ENCODE data around the gene NUDCD3.
A peak's percentile ranks its signal among the peaks of the same experiment; 100 is the strongest.

Gene NUDCD3

DNA sequence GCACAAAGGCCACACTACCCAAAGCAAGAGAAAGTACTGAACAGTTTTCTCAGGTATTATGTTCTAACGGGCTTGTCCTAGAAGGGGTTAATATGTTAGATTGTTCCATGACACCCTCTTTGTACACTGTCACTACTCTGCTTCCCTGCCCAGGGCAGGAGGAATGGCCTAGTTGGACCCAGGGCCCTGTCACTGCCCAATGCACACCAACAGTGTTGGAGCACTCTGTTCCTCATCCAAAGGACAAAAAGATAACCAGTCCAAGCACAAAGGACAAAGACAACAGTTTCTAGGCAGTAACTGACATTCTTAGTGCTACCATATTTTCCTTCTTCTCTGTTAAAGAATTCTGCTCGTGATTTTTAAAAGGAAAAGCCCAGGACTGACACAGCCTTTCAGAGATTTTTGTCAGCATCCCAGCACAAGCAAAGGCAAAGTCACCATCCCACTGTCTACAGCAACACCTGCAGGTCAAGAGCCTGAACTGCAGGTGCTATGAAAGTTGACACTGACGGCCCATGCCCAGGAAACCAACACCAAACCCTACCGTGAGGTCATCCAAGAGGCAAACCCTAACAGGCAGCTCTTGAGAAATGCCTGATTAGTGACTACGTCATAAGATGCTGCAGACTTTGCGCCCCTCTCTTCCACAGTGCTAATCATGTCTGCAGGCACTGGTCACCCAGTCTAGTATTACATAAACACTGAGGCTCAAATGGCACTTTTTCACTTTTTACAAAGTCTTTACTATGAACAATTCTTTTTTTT is 13.2 kb downstream of the NUDCD3 start:
- peak; percentile 29 for DNase-seq

DNA sequence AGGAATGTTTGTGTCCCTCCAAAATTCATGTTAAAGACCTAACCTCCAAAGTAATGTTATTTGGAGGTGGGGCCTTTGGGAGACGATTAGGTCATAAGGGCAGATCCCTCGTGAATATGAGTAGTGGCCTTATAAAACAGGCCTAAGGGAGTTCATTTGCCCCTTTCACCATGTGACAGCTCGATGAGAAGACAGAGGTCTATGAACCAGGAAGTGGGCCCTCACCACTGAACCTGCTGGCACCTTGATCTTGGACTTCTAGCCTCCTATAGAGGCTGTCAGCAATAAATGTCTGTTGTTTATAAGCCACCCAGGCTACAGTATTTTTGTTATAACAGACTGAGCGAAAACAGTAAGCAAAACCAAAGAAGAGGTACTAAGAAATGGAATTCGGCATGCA is 14.1 kb downstream of the NUDCD3 start:
- no peak for DNase-seq

DNA sequence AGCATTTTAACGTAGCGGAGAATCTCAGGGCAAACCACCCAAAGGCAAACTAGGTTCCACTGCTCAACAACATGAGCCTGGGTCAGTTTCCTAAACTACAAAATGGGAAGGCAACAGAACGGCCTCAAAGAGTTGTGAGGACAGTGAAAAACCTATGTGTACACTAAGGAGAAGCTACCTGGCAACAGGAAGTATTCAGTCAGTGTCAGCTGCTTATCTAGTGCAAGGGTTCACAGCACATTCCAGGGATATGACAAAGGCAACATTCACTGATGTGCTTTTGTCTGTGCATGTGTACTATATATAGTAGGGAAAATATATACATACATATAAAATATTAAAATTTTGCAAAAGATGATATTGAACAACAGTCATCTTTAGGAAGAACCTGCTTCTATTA is 17.2 kb downstream of the NUDCD3 start:
- DNase-seq, result no peak

DNA sequence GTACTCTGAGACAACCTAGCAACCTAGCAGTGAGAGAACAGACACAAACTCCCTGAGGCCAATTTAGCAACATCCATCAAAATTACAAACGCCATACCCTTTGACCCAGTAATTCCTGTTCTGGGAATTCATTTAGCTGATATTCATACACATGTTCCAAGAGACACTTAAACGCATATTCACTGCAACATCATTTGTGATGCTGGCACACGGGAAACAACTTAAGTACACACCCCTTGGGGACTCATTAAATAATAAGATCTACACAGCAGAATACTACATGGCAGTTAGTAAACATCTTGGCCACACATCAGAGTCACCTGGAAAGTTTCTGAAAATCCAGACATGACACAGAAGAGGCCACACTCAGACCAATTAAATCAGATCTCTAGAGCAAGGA is 17.6 kb downstream of the NUDCD3 start:
- no peak for DNase-seq

DNA sequence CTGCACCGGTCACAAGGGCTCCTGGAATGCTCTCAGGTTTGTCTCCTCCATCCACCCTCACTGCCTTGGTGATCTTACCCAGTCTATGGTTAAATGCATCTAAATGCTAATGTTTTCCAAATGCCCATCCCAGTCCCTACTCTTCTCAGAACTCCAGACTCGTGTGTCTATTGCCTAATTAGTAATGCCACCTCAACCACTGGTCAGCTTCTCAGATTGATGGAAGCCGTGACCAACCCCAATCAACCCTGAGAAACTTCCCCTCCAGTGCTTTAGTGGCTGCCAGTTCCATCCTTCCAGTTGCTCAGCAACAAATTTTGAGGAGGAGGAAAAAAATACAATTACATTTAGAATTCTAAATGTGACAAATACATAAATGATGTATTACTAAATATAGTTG is 18.6 kb downstream of the NUDCD3 start:
- DNase-seq, result no peak

DNA sequence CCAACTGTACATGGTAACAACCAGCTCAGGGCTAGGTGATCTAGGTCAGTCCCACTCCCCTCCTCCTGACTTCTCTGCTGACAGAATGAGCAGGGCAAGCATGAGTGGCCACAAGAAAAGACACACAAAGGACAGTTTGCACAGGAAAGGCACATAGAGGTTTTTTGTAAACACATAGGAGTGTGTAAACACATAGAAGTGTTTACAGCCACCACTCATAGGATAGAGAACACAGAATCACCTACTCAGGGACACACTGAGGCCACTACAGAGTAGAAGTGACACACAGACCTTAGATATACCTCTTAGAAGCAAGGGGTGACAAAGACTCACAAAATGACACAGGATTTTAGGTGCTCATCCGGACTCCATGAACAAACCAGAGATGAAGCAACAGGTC is 19.0 kb downstream of the NUDCD3 start:
- no peak for DNase-seq

DNA sequence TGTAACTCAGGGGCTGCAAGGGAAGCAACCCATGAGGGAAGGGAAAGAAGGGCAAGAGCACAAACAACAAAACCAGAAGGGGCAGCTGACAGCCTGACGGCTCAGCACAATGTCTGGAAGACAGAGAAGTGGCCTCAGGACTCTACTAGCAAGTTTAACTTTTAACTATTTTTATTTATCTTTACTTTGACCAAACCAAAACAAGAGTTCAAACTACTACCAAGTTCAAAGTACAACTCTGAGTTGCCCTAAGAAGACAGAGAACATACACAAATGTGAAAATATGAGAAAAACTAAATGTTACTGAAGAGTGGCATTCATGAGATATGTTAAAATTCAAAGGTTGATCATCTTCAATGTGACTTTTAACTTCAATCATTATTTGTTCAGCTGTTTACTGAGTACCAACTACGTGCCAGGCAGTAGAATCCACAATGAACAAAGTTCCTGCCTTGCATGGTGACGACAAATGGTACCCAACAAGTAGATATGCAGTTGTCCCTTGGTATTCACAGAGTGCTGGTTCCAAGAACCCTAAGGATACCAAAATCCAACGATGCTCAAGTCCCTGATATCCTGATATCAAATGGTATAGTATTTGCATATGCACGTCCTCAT is 19.7 kb downstream of the NUDCD3 start:
- DNase-seq, result no peak

DNA sequence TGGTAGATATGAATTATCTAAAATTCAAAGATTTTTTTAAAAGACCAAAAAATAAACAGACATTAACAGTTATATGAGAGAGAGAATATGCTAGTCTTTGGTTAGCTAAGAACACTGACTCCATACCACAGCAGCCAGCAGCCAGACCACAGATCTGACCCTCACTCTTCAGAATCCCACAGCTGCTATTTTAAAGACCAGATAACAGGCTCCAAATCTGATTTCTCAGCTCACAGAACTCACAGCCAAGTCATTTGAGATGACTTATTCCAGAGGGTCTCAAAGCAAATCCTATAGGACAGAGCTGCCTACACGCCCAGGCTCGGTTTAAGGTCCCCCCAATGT is 20.4 kb downstream of the NUDCD3 start:
- no peak for DNase-seq

DNA sequence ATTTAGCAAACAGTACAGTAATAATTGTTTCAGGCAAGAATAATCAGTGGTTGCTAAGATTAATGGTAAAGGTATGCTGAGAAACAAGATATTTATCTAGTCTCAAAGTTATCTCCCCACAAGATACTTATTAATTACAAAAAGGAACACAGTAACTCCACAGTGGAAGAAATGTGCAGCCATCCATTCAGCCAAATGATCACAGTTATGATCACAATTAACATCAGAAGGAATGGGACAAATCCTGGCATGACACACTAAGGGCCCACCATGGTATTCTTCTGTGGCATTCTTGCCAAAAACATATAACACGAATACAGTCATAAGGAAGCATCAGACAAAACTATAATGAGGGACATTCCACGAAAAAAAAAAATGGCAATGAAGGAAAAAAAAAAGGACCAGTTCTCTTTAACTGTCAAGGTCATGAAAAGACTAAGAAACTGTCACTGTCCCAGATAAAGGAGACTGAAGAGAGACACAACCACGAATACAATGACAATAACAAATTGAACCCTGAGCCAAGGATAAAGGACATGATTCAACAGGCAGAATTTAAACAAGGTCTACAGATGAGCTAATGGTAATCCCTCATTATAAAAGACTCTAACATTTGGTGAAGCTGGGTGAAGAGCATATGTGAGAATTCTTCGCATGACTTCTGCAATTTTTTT is 20.9 kb downstream of the NUDCD3 start:
- DNase-seq, result no peak

DNA sequence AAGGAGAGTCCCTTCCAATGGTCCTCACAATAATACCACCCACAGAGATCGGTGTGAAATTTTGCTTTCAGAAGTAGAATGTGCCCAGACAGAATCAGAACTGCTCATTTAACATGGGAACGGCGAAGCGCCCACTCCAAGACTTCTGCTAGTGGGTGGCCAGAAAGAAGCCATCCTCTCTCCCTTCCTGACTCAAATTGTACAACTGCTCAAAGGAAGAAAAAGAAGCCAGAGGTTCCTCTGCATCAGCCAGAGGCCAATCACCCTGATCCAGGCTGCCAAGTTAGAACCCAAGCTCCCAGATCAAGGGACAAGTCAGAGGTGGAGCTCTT is 23.3 kb downstream of the NUDCD3 start:
- DNase-seq, result no peak

DNA sequence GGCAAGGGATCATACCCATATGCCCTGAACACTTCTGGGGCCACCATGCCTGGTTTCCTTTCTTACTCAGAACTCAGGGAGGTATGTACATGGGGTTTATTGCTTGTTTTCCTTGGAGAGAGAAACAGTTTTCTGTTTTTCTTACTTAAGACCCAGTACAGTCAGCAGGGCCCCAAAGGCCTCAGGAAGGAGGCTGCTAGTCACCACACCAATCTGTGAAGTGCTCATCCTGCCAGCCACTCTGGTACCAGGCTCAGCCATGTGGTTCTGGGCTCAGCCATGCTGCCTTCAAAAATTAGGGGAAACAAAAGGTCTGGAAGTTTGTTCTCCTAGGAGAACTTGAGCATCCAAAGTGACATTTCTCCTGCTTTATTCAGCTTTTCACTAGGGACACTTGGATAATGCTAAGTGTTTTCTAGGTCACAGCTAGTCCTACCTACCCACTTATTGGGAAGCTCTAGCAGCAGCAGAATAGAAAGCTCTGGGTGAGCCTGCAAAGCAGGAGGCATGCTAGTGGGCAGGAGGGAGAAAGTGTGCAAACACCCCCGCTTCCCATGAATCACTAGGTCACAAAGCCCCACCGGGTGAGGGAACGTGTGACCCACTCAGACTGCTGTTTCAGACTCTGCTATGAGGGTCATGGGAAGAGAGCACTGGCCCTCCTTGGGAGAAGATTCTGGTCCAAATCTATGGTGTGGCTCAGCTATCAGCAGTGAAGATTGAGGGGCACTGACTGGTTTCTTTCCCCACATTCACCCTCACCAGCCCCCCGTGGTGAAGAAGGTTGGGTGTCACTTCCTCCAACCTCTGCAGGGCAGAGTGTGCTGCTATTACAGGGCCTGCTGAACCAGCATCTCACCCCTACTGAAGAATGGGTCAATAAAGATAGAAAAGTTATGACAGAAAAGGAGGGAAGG is 23.9 kb downstream of the NUDCD3 start:
- DNase-seq, result no peak

DNA sequence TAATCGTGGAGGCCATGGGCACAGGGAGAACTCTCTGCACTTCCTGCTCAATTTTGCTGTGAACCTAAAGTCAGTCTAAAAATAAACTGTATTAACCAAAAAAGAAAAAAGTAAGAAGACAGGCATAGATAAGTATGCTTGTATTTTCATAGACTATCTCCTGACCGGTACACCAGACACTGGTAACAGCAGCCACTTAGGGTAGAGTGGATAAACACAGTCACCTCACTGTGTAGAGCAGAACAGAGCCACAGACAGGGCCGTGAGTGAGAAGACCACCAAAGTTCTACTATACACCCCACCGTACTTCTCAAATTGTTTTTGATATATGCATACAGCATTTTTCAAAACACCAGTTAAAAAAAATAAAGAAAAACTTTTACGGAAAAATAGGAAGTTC is 25.0 kb downstream of the NUDCD3 start:
- DNase-seq, result no peak

DNA sequence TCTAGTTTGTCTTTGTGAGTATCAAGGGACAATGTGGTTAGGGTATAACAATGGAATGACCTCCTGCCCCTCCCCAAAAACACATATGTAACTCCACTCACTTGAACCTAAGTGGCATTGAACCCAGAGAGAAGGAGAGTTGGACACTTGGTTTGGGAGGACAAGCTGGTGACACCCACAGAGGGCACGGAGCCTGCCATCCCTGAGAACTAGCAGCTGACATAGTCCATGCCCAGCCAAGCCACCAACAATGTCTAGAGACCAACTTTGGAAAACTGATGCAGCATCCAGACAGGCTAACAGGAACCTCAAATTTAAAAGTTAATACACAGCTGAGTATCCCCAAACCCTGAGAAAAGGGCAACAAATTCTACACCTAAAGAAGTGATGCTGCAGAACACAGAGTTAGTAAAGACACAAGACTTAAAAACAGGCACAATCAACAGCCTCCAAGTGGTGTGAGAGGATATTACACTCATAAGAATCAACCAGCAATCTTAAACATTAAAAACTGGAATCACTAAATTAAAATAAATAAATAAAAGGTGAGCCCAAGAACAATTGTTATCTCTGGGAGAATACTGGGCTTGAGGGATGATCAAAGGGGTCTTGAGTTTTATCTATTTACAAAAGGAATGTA is 27.2 kb downstream of the NUDCD3 start:
- no peak for DNase-seq

DNA sequence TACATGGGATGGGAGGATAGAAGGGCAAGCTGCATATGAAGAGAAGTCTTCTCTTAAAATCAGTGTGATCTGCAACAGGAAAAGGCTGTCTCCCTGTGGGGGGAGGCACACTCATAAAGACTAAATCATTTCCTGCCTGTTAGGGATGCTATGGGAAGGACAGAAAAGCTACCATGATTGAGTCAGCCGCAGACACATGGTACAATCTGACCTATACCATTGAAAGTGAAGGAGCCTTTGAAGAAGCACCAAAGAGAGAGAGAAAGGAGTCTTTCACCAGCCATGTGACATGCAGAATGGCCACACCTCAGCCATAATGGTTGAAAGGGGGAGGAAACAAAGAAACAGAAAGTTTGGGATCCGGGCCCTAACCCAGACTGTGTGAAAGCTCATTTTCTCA is 29.1 kb downstream of the NUDCD3 start:
- no peak for DNase-seq

DNA sequence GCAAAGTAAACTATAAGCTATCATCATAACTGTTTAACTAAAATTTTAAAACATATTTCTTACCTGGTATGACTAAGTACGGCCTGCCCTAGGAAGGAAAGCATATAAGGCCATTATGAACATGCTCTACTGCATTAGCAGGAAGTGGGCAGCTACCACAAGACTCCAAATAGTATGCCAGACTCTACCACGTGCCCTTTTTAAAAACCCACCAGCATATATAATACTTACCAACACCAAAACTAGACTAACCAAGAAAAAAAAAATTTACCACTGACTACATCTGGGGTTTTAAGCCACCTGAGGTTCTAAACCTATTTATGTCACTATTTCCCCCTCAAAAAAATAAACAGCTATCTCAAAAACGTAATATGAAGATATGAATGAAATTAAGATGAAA is 30.1 kb downstream of the NUDCD3 start:
- peak; percentile 20 for DNase-seq

DNA sequence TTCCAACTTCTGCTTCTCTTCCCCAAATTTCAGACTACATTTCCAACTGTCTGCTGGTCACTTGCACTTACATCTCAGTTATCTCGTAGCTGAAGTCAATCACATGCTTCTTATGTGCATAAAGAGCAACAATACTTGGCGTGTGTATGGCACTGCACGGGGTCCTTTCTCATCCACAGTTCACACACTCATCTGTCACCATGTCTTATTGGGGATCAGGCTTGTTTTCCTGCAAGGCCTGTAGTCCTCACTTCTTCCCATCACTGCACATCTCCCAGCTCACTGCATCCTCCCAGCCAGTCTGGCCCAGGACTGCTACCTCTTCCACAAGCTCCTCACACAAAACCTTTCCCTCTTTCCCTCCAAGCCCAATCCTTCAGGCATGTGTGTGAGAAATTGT is 35.3 kb downstream of the NUDCD3 start:
- no peak for DNase-seq

DNA sequence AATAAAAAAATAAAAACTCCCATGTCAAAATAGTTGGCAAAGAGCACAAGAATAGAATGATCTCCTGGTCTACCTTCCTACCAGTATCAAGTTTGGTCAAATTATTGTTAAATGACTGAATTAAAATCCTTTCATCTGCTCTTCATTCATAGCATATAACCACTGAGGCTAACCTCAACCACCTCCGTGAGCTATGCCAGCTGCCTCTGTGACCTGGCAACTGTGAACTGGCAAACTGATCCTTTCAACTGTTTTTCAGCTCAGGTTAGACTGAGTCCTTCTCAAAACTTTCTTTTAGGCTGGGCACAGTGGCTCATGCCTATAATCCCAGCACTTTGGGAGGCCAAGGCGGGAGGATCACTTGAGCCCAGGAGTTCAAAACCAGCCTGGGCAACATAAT is 36.1 kb downstream of the NUDCD3 start:
- DNase-seq, result no peak

DNA sequence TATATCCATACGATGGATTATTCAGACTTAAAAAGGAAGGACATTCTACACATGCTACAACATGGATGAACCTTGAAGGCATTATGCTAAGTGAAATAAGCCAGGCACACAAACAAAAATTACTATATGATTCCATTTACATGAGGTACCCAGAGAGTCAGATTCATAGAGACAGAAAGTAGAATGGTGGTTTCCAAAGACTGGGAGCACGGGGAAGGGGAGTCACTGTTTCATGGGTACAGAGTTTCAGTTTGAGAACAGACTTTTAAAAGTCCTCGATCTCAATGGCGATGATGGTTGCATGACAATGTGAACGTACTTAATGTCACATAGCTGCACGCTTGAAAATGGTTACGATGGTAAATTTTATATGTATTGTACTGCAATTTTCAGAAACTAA is 39.3 kb downstream of the NUDCD3 start:
- DNase-seq, result no peak

DNA sequence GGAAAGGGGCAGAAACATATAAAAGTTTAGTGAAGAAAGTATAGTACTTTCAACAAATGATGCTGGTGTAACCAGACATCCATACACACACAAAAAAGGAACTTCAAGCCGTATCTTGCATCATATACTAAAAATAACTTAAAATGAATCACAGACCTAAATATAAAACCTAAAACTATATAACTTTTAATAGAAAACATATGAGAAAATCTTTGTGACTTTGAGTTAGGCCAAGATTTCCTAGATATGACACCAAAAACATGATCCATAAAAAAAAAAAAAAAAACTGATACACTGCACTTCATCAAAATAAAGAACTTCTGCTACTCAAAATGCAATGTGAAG is 40.9 kb downstream of the NUDCD3 start:
- no peak for DNase-seq

DNA sequence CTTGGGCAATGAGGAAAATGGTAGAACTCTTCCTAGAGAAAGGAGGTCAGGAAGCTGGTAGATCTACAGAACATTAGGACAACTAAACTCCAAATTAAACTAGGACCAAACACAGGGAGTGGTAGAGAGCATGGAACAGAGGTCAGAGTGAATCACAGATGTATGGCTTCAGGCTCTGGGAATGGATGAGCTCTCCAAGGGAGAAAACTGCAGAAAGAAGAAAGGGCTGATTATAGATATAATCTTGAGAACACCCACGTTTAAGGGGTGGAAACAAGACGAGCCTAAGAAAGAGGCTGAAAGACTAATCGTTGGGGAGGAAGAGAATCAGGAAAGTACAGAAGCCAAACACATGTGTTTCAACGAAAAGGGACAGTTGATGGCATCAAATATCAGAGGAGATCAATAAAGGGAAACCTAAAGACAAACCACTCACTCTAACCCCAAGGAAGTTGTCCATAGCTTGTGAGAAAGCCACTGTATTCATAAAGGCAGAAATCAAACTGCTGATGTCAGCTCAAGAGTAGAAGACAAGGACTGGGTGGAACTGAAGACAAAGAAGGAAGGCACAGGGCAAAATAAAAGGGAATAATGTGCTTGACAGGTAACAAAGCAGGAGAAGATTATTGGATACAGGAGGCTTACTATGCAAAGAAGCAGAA is 41.4 kb downstream of the NUDCD3 start:
- DNase-seq, result no peak

DNA sequence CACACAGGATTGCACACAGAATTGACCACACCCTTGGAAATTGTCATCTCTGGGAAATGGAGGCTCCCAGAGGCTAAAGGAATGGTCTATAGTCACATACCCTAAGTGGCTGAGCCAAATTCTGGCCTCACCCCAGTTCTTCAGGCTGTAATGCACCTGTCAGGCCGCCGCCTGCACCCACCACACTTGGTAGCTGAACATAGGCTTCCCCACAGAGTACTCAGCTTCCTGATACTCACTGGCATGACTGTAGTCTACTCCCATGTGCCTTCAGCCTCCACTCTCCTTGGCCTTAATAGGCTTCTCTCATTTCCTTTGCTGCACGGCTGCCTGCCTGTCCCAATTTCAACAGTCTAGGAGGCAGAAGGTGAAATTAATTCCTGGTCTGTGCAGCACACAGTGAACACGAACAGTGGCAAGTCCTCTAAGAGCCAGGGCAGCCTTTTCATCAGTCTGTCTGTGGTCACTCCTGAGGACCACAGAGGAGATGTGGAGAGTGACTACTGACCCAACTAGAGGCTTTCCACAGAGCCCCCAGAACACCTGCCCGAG is 42.5 kb downstream of the NUDCD3 start:
- no peak for DNase-seq

DNA sequence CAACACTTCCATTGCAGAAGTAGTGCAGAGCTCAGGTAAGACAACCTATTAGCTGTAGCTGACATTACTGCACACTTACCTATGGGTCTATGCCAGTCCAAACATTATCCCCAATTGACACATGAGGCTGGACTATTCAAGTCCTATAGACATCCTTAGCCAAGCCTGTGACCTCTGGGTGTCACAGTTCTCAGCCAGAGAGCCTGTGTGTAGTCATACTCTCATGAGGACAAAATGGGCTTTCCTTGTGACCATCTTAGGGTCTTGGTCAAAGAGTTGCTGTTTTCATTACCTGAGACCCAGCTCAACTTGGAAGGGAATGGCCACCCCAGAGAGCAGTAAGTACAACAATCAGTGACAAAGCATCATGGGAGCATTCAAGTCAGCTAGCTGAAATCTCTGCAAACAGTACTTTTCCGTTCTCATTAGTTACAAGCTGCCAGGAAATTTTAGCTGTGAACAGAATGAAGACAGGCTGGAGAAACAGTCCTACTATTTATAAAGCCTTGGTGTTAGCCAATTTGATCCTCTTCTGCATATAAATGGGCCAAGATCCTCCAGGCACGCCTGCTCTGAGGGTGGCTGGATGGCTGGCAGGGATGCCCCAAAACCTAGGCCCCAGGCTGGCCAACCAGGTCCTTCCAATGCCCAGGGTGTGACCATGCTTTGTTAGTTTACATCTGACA is 44.3 kb downstream of the NUDCD3 start:
- DNase-seq, result no peak
